Lower leg skin (tissue), 4 donors: ENCODE data around the gene GPT2. TPM values are rescaled to one million over a fixed set of nuclear protein-coding genes. Genes with fewer than 3 reads are reported as not detected.
A peak's percentile ranks its signal among the peaks of the same experiment; 100 is the strongest.

ENCODE experiments used
- DNase-seq, 2 donors: peaks; one replicate each; pipeline ENCODE4 v3.0.0-alpha.2; 2019; ENCODE audit warnings: low spot score in 2 of 2
- H3K4me3 ChIP-seq: fragments of 200-600 bp; sonication (generic); 2 replicates; pipeline ENCODE4 v1.5.1; 2017; ENCODE audit warnings: mild to moderate bottlenecking, low read depth; ENCODE audit not compliant: poor library complexity, severe bottlenecking
- POLR2A ChIP-seq, 2 donors: fragments of 450-650 bp; IDR thresholded peaks; one replicate each; pipeline ENCODE4 v1.6.1; 2016 to 2017; ENCODE audit warnings: antibody characterized with exemption in 2 of 2, mild to moderate bottlenecking in 1 of 2, moderate library complexity in 1 of 2
- WGBS, 2 donors: methylation state at CpG; one replicate each; pipeline ENCODE4 v1.1.5; 2018; 5-methylcytosine and 5-hydroxymethylcytosine counted together
- intact Hi-C: fragments of 100-400 bp; cut with DNase I; formaldehyde crosslinking; loops from one replicate; pipeline ENCODE4 v1.15.0; 2023; ENCODE audit warnings: low total_unique reads
- total RNA-seq, 4 donors: library from RNA; depleted of rRNA; stranded (reverse); fragments of >200 nt; gene quantifications; one replicate each; pipeline ENCODE4 v1.1.0, GENCODE V29; 2016
- TF ChIP-seq, protein P1 (sequence below), 3 donors: fragments of 450-650 bp; IDR thresholded peaks; one replicate each; pipeline ENCODE4 v1.5.1; 2016; ENCODE audit warnings: antibody characterized with exemption in 3 of 3, mild to moderate bottlenecking in 3 of 3, moderate library complexity in 2 of 3

Gene GPT2
- total RNA-seq, 4 donors from 2014 or later = 69.8 to 106 (median 83.1) TPM

DNA sequence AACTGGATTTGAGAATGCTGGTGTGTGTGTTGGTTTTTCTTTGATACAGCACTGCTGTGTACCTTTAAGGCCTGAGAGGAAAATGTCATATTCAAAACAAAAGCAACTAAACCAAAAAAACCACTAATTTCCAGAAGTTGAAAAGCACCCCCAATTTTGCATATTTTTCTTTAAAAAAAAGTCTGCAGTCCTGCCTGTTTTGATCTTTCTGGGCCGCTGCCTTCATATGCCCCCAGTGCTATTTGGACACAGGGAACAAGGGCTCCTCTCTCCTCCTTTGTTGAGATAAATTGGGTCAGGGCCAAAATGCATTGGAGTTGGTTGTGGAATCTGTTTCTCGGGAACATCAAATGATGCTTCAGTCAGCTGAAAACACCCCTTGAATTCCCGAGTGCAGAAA, 26.9 kb downstream of the GPT2 start:
- DNase-seq = no peak
- TF ChIP-seq, protein P1, sequence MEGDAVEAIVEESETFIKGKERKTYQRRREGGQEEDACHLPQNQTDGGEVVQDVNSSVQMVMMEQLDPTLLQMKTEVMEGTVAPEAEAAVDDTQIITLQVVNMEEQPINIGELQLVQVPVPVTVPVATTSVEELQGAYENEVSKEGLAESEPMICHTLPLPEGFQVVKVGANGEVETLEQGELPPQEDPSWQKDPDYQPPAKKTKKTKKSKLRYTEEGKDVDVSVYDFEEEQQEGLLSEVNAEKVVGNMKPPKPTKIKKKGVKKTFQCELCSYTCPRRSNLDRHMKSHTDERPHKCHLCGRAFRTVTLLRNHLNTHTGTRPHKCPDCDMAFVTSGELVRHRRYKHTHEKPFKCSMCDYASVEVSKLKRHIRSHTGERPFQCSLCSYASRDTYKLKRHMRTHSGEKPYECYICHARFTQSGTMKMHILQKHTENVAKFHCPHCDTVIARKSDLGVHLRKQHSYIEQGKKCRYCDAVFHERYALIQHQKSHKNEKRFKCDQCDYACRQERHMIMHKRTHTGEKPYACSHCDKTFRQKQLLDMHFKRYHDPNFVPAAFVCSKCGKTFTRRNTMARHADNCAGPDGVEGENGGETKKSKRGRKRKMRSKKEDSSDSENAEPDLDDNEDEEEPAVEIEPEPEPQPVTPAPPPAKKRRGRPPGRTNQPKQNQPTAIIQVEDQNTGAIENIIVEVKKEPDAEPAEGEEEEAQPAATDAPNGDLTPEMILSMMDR (IDR thresholded peaks at IDR 0.05) = no peak
- TF ChIP-seq POLR2A (IDR thresholded peaks at IDR 0.05) = no peak
- WGBS, 2 donors = 53 to 67% methylated on average over 3 of the region's 3 CpGs
- no peak overlapping the region for H3K4me3 ChIP-seq
- intact Hi-C loops = no loop called here

DNA sequence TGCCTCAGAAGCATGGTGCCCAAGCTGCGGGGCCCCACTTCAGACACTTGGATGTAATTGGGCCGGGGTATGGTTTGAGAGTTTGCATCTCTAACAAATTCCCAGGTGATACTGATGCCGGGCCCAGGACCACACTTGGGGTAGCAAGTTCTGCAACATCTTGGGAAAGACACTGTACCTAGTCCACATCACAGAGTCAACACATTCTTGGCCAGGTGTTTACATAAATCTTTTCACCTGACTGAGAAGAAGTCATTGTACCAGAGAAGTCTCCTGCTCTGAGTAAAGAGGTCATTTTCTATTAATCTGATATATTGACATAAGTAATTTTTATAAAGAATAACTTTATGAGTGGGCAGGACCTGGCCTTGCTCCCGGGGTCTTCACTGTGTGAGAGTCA, 27.5 kb downstream of the GPT2 start:
- no peak overlapping the region for H3K4me3 ChIP-seq
- DNase-seq = no peak
- TF ChIP-seq POLR2A (IDR thresholded peaks at IDR 0.05) = no peak
- TF ChIP-seq, protein P1 (IDR thresholded peaks at IDR 0.05) = no peak
- WGBS, 2 donors = 89 to 94% methylated on average over 4 of the region's 4 CpGs
- intact Hi-C loops = no loop called here

DNA sequence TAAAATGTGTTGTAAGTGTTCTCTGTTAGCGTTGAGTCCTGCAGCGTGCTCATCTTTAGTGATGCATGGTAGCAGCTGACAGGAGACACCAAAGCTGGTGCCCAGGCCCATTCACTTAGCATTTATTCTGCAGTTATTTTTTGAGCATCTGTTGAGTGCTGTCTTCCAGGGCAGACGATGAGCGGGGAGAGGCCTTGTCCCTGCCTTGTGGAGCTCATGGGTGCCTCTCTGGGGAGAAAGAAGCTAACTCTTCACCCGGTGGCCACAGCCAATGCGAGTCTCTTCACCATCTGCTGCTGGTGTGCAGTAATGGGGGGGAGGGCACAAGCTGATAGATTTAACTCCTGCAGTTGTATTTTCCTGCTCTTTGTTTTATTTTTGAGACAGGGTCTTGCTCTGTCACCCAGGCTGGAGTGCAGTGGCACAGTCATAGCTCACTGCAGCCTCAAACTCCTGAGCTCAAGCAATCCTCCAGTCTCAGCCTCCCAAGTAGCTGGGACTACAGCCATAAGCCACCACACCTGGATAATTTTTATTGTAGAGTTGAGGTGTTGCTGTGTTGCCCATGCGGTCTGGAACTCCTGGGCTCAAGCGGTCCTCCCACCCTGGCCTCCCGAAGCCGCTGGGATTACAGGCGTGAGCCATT, 30.5 kb downstream of the GPT2 start:
- WGBS, 2 donors = 87 to 90% methylated on average over 11 of the region's 11 CpGs
- H3K4me3 ChIP-seq = no peak overlapping the region
- no peak for DNase-seq
- intact Hi-C loops = no loop called here
- TF ChIP-seq, protein P1 (IDR thresholded peaks at IDR 0.05) = no peak
- TF ChIP-seq POLR2A (IDR thresholded peaks at IDR 0.05) = no peak

DNA sequence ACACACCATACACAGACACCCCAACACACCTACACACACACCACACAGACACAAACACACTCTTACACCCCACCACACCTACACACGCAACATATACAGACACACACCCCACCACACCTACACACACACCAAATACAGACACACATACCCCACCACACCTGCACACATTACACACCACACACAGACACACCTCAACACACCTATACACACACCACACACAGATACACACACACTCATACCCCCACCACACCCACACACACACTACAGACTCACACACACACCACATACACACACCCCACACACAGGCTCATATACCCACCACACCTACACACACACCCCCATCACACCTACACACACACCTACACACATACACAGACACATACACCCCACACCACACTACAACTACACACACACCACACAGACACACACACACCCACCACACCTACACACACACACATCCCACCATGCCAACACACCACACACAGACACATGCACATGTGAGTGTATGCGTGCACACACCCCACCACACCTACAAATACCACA, 31.4 kb downstream of the GPT2 start:
- TF ChIP-seq, protein P1 (IDR thresholded peaks at IDR 0.05) = peak in 1 of 3 donors; percentile 28
- TF ChIP-seq POLR2A (IDR thresholded peaks at IDR 0.05) = no peak
- no peak overlapping the region for H3K4me3 ChIP-seq
- 93 to 100% methylated on average over 2 of the region's 2 CpGs for WGBS, 2 donors
- no peak for DNase-seq
- intact Hi-C loops = no loop called here

- 93 to 98% methylated on average over 3 of the region's 3 CpGs for WGBS, 2 donors
- no peak for DNase-seq
- no peak overlapping the region for H3K4me3 ChIP-seq
- TF ChIP-seq POLR2A (IDR thresholded peaks at IDR 0.05) = no peak
- intact Hi-C loops = no loop called here
Observed at GRCh38 chr16:46916980-46917379, 32.8 kb downstream of the GPT2 start.

GRCh38 chr16:46918400-46918799, 34.2 kb downstream of the GPT2 start:
- 76 to 87% methylated on average over 11 of the region's 11 CpGs for WGBS, 2 donors
- no peak for DNase-seq
- intact Hi-C loops = no loop called here
- H3K4me3 ChIP-seq = no peak overlapping the region
- TF ChIP-seq, protein P1 (IDR thresholded peaks at IDR 0.05) = no peak
- TF ChIP-seq POLR2A (IDR thresholded peaks at IDR 0.05) = no peak
